ENCODE measurements around the gene GDPD2.

GDPD2 gene

GRCh38 chrX:70411475-70411874 is 11.6 kb upstream of the GDPD2 start:
- ChIA-PET CTCF (no interaction called here), POLR2A (no interaction called here)

GRCh38 chrX:70421618-70422017 is 1.5 kb upstream of the GDPD2 start:
- POLR2A ChIA-PET, result no interaction called here
- no peak for DNase-seq (ENCODE audit: extremely low spot score)
- TF ChIP-seq CTCF (IDR thresholded peaks at IDR 0.05; ENCODE audit: control extremely low read depth, extremely low read depth, low read depth, missing control alignments), result no peak
- CTCF ChIA-PET, result interaction anchor here (1.5 kb wide), 1 partner anchor 11 kb away, joined by 4 read pairs; no protein-coding TSS in a partner anchor

More at GRCh38 chrX:70411475-70411874, 11.6 kb upstream of the GDPD2 start:
- no peak for TF ChIP-seq CTCF (IDR thresholded peaks at IDR 0.05; ENCODE audit: control extremely low read depth, extremely low read depth, low read depth, missing control alignments)
- no peak for DNase-seq (ENCODE audit: extremely low spot score)

GRCh38 chrX:70423936-70424675 is 992 bp downstream of the GDPD2 start:
- DNase-seq (ENCODE audit: extremely low spot score), result no peak
- POLR2A ChIA-PET, result no interaction called here

GRCh38 chrX:70424801-70425200 is 1.7 kb downstream of the GDPD2 start:
- DNase-seq (ENCODE audit: extremely low spot score), result no peak
- CTCF ChIA-PET, result interaction anchor here (3.1 kb wide), 1 partner anchor 8 kb away, joined by 16 read pairs; no protein-coding TSS in a partner anchor
- no peak for TF ChIP-seq CTCF (IDR thresholded peaks at IDR 0.05; ENCODE audit: control extremely low read depth, extremely low read depth, low read depth, missing control alignments)
- POLR2A ChIA-PET, result no interaction called here

More at GRCh38 chrX:70423936-70424675, 992 bp downstream of the GDPD2 start:
- CTCF ChIA-PET, result interaction anchor here (3.1 kb wide), 1 partner anchor 9 kb away, joined by 16 read pairs; no protein-coding TSS in a partner anchor
- TF ChIP-seq CTCF (IDR thresholded peaks at IDR 0.05; ENCODE audit: control extremely low read depth, extremely low read depth, low read depth, missing control alignments), result no peak

- TF ChIP-seq CTCF (IDR thresholded peaks at IDR 0.05; ENCODE audit: control extremely low read depth, extremely low read depth, low read depth, missing control alignments), result no peak
- DNase-seq (ENCODE audit: extremely low spot score), result no peak
- CTCF ChIA-PET, result no interaction called here
- POLR2A ChIA-PET, result no interaction called here
Measured at GRCh38 chrX:70426286-70427278, 3.5 kb downstream of the GDPD2 start.

- no peak for DNase-seq (ENCODE audit: extremely low spot score)
- no peak for TF ChIP-seq CTCF (IDR thresholded peaks at IDR 0.05; ENCODE audit: control extremely low read depth, extremely low read depth, low read depth, missing control alignments)
- POLR2A ChIA-PET, result no interaction called here
- CTCF ChIA-PET, result no interaction called here
Measured at GRCh38 chrX:70427365-70427764, 4.3 kb downstream of the GDPD2 start.

Measured in GM10248 (cell line).